LHCN-M2 (cell line): ENCODE results near the gene DEPDC1B. TPM values are rescaled to one million over a fixed set of nuclear protein-coding genes. Genes with fewer than 3 reads are reported as not detected.
"Not testable (repeated sequence)": the region's sequence is repeated elsewhere in the genome, so short reads cannot be mapped to it uniquely, and the experiment has no call there.

Experiments
- DNase-seq: peaks from one replicate; pipeline ENCODE4 v3.0.0-alpha.2; 2012; ENCODE audit warnings: low read depth
- total RNA-seq: library from RNA; depleted of rRNA; stranded (reverse); fragments of >200 nt; gene quantifications from 2 replicates; pipeline ENCODE4 v1.2.3, GENCODE V29; 2014

Gene DEPDC1B
- total RNA-seq, 1 experiment from 2014 or later, result 20.9 TPM

- DNase-seq, result no peak
Measured at GRCh38 chr5:60648175-60648574, 51.8 kb downstream of the DEPDC1B start.

DNA sequence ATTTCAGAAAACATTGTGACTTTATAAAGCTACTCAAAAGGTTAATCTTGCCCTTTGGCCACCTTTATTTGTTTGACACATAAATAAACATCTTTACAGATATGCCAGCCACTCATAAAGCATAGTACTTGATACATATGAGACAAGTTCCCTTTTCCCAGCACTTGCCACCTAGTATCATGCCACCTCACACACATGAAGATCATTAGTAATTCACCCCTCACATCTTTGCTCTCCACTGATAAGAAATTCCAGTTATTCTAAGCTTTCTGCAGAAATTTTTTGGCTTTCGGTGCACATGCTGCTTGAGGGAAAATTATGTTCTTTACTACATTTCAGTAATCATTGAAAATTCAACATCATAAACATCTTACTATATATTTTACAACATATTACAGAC, 59.1 kb downstream of the DEPDC1B start:
- no peak for DNase-seq

GRCh38 chr5:60639544-60639943, 60.4 kb downstream of the DEPDC1B start:
- DNase-seq, result peak; percentile 9

- DNase-seq, result no peak
Measured at GRCh38 chr5:60638300-60638699, 61.7 kb downstream of the DEPDC1B start.

DNA sequence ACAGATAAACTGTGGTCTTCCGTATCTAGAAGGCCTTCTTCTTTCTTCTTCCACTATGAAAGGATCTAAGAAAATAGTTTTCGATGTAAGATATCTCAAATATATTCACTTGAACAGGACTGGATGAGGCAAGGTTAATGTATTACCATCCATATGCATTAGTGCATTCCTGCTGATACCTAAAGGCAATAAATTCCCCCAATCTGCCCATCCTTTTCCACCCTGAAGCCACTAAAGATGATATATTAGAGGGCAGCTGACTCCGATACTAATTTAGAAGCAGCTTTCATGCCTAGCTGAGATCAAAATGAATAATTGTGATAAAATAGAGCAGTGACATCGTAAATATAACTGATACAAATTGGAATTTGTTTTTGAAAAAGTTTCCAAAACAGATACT, 63.3 kb downstream of the DEPDC1B start:
- no peak for DNase-seq

- DNase-seq, result no peak
Measured at GRCh38 chr5:60636001-60636400, 64.0 kb downstream of the DEPDC1B start.

DNA sequence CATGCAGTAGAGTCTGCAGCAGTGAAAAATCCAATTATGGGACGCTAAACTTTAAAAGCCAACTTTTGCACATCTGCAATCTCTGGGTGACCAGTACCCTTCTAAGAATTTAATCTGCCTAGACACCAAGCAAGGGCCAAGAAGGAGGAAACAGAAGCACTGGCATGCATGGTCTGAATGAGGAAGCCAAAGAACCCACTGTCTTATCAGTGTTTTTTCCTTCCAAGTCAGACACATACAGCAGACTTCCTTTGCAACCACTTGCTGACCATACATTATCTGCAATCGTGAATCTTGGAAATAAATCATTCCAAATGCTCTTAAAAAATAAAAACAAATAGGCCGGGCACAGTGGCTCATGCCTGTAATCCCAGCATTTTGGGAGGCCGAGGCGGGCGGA, 65.9 kb downstream of the DEPDC1B start:
- no peak for DNase-seq

DNA sequence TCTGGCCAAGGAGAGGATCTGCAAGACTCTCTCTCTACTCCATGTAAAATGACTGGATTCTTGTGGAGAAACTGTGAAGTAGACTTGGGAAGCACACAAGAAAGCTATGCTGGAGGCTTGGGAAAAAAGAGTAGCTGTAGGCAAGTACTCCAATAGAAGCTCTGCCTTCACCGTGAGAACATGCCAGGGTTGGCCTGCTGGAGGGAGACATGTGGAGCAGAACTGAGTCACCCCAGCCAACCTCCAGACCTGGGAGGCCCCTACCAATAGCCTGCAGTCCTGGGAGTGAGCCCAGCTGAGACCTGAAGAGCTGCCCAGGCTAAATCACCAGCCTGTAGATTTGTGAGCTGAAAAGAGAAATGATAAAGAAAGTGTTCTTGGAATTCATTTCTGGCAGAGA, 66.6 kb downstream of the DEPDC1B start:
- DNase-seq, result peak; percentile 17

DNA sequence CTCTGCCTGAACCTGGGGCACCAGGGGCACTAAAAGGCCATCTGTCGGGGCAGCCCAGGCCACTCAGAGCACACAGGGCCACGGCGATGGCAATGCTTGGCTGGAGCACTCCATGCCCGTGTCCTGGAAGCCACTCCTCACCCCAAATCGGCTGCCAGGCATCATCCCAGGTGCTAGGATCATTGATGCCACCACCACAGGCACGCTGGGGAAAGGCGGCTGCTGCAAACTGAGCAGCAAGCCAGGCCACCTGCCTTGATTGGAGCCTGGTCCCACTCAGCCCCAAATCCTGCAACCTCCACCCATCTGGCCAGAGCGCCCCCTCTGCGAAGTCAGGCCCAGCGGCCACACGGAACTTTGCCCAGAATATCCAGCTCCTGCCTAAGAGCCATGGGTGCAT, 67.8 kb downstream of the DEPDC1B start:
- no peak for DNase-seq

- no peak for DNase-seq
Measured at GRCh38 chr5:60630836-60631235, 69.1 kb downstream of the DEPDC1B start.

- DNase-seq, result no peak
Measured at GRCh38 chr5:60630179-60630578, 69.8 kb downstream of the DEPDC1B start.

- not testable (repeated sequence) for DNase-seq
Measured at GRCh38 chr5:60624875-60625274, 75.1 kb downstream of the DEPDC1B start.

DNA sequence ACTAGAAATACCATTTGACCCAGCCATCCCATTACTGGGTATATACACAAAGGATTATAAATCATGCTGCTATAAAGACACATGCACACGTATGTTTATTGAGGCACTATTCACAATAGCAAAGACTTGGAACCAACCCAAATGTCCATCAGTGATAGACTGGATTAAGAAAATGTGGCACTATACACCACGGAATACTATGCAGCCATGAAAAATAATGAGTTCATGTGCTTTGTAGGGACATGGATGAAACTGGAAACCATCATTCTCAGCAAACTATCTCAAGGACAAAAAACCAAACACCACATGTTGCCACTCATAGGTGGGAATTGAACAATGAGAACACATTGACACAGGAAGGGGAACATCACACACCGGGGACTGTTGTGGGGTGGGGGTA, 79.2 kb downstream of the DEPDC1B start:
- DNase-seq, result not testable (repeated sequence)

GRCh38 chr5:60613826-60614225, 86.1 kb downstream of the DEPDC1B start:
- no peak for DNase-seq

- DNase-seq, result no peak
Measured at GRCh38 chr5:60611099-60611740, 88.7 kb downstream of the DEPDC1B start.

DNA sequence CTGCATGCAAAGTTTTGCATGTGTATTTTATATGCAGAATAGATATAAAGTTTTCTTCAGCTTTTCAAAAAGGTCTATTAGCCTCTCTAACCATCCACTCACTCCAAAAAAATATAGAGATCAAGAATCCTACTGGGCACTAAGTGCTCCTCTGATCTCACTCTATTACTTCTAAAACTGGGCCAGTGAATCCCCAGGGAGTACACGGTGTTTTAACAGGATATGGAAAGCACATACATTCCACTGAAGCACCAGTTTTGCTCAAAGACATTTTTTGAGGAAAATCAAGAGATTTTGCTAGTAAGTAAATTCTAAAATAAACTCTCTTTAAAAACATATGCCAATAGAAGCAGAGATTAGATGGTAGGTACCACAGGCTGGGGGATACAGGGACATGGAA, 95.2 kb downstream of the DEPDC1B start:
- peak; percentile 30 for DNase-seq

DNA sequence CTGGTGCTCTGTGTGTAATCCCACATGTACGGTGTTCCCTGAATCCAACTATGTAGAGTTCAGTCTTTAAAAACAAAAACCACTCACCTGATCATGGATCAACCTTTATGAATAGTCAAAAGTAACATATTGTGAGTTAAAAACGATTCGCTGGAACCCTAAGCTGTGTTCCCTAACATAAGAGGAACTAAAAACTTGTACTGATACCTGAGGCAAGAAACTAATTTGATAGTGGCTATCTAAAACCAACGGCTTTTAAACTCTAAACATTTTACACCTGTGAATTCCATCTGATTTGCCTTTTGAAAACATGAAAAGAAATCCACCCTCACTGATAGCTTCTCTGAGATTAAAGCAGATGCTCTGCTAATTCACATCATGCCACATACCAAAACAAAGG, 101.5 kb downstream of the DEPDC1B start:
- no peak for DNase-seq

DNA sequence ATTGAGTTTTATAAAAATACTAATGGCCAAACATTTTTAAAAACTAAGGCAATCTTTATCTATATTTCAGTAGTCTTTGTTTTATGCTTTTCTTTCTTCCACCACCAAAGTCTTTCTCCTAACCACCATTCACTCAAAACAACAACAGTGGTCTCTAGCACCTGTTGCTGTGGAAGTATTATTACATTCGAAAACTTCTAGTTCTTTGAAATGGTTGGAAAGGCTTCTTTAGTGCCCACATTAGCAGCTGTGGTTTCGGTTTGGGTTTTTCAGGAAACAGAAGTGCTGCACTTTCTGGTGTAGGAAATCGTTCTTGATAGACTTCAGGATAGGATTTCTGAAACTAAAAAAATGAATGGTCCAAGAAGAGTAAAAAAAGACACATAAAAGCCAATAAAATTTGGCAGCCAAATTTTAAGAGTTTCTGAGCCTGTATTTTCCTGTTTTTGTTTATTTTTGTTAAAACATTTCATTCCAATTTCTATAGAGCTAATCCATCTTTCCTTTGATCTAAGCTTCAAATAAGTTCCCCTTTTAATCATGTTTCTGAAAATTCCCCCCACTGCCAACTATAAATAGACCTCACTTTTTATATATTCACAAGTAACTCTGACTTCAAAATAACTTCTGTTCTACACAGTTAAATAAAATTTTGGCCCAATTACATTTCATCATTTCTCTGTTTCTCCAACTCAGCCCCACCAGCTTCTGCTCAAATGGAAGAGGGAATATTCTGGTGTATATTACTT, 102.2 kb downstream of the DEPDC1B start:
- peak; percentile 81 for DNase-seq

DNA sequence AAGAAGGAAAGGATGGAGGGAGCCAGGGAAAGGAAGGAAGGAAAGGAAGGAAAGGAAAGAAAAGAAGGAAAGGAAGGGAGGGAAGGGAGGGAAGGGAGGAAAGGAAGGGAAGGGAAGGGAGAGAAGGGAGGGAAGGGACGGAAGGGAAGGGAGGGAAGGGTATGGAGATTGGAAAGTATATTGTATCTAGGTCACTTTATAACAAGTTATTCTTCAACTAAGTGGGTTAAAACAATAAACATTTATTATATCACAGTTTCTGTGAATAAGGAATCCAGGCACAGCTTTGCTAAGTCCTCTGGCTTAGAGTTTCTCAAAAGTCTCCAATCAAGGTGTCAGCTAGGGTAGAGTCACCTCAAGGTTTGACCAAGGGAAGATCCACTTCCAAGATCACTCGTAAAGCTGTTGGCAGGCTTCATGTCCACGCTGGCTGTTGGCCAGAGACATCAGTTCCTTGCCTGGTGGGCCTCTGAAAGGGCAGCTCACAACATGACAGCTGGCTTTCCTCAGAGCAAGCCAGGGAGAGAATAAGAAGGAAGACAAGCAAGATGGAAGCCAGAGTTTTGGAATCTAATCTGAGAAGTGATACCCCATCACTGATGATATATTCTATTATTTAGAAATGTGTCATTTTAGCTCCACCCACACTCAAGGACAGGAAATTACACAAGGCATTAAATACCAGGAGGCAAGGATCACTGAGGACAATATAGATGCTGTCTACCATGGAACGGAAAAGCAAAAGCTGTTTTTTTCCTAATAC, 105.1 kb downstream of the DEPDC1B start:
- no peak for DNase-seq

DNA sequence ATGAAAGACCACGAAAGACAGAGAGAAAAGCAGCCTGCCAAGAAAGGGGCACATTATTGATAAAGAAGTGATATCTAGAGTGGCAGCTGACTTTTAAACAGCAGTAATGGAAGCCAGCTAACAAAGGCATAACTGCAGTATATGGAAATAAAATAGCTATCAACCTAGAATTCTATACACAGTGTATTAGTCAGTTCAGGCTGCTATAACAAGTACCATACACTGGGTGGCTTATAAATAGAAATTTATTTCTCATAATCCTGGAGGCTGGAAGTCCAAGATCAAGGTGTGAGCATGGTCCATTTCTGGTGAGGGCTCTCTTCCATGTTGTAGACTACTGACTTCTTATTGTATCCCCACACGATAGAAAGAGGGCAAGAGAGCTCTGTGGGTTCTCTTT, 109.8 kb downstream of the DEPDC1B start:
- DNase-seq, result no peak

- not testable (repeated sequence) for DNase-seq
Measured at GRCh38 chr5:60587312-60587711, 112.7 kb downstream of the DEPDC1B start.

- DNase-seq, result peak; percentile 28
Measured at GRCh38 chr5:60586307-60586901, 113.6 kb downstream of the DEPDC1B start.
